HEK293T (cell line): Measurements from ENCODE around the gene TENT4A.

ENCODE experiments used
- ARNT ChIP-seq: fragments of 450-650 bp; IDR thresholded peaks from 2 replicates; pipeline ENCODE4 v1.6.1; 2017; ENCODE audit warnings: mild to moderate bottlenecking
- BHLHE40 ChIP-seq: fragments of 450-650 bp; IDR thresholded peaks from 2 replicates; pipeline ENCODE4 v1.6.1; 2016; ENCODE audit warnings: mild to moderate bottlenecking, moderate library complexity, borderline replicate concordance
- ELF4 ChIP-seq: fragments of 450-650 bp; IDR thresholded peaks from 2 replicates; pipeline ENCODE4 v1.6.1; 2017; ENCODE audit warnings: antibody characterized with exemption
- FOXA1 ChIP-seq: fragments of 450-650 bp; IDR thresholded peaks from 2 replicates; pipeline ENCODE4 v1.6.1; 2016; ENCODE audit warnings: mild to moderate bottlenecking
- FOXK2 ChIP-seq: fragments of 450-650 bp; IDR thresholded peaks from 2 replicates; pipeline ENCODE4 v1.6.1; 2016; ENCODE audit warnings: mild to moderate bottlenecking
- FOXM1 ChIP-seq: fragments of 450-650 bp; IDR thresholded peaks from 2 replicates; pipeline ENCODE4 v1.6.1; 2017; ENCODE audit warnings: mild to moderate bottlenecking, borderline replicate concordance
- HDGF ChIP-seq: fragments of 450-650 bp; IDR thresholded peaks from 2 replicates; pipeline ENCODE4 v1.6.1; 2017; ENCODE audit warnings: antibody characterized with exemption, borderline replicate concordance
- L3MBTL2 ChIP-seq: fragments of 450-650 bp; conservative IDR thresholded peaks from 2 replicates; pipeline ENCODE4 v1.6.1; 2016; ENCODE audit warnings: mild to moderate bottlenecking
- NFRKB ChIP-seq: fragments of 450-650 bp; IDR thresholded peaks from 2 replicates; pipeline ENCODE4 v1.6.1; 2016; ENCODE audit warnings: mild to moderate bottlenecking, moderate library complexity
- SP1 ChIP-seq: fragments of 450-650 bp; IDR thresholded peaks from 2 replicates; pipeline ENCODE4 v1.6.1; 2017
- SUZ12 ChIP-seq: fragments of 450-650 bp; IDR thresholded peaks from 2 replicates; pipeline ENCODE4 v1.6.1; 2016; ENCODE audit warnings: mild to moderate bottlenecking
- TARDBP ChIP-seq: fragments of 450-650 bp; IDR thresholded peaks from 2 replicates; pipeline ENCODE4 v1.6.1; 2016
- ZNF384 ChIP-seq: fragments of 450-650 bp; IDR thresholded peaks from 2 replicates; pipeline ENCODE4 v1.6.1; 2016
- TF ChIP-seq, protein P1 (sequence below): fragments of 450-650 bp; IDR thresholded peaks from 2 replicates; pipeline ENCODE4 v1.6.1; 2016

GRCh38 chr5:6736106-6736505, 22.9 kb downstream of the TENT4A start:
- TF ChIP-seq ELF4 (no peak), FOXA1 (no peak), TARDBP (no peak), SUZ12 (no peak), L3MBTL2 (no peak), HDGF (no peak), SP1 (no peak), NFRKB (no peak), ARNT (no peak), FOXM1 (no peak), ZNF384 (no peak), BHLHE40 (no peak), FOXK2 (no peak)
- TF ChIP-seq, protein P1, sequence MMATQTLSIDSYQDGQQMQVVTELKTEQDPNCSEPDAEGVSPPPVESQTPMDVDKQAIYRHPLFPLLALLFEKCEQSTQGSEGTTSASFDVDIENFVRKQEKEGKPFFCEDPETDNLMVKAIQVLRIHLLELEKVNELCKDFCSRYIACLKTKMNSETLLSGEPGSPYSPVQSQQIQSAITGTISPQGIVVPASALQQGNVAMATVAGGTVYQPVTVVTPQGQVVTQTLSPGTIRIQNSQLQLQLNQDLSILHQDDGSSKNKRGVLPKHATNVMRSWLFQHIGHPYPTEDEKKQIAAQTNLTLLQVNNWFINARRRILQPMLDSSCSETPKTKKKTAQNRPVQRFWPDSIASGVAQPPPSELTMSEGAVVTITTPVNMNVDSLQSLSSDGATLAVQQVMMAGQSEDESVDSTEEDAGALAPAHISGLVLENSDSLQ, result no peak
